Chondrocyte (in vitro differentiated cells): ENCODE measurements around the gene MINDY1. TPM values are rescaled to one million over a fixed set of nuclear protein-coding genes. Genes with fewer than 3 reads are reported as not detected.
A peak's percentile ranks its signal among the peaks of the same experiment; 100 is the strongest.

ENCODE experiments used
- DNase-seq: peaks from one replicate; pipeline ENCODE4 v3.0.0; 2021; ENCODE audit warnings: mixed read lengths, low spot score
- H3K27ac Mint-ChIP-seq: one replicate; pipeline ENCODE4 v1.8.0; 2021; ENCODE audit warnings: mild to moderate bottlenecking, moderate library complexity, mixed read lengths; ENCODE audit not compliant: unreplicated experiment
- H3K27me3 Mint-ChIP-seq: 2 replicates; pipeline ENCODE4 v1.8.0; 2021; ENCODE audit warnings: low read depth, mixed read lengths
- H3K36me3 Mint-ChIP-seq: 2 replicates; pipeline ENCODE4 v1.8.0; 2021; ENCODE audit warnings: low read depth, mixed read lengths
- H3K4me1 Mint-ChIP-seq: 2 replicates; pipeline ENCODE4 v1.8.0; 2021; ENCODE audit warnings: low read depth, mild to moderate bottlenecking, mixed read lengths
- H3K4me3 Mint-ChIP-seq: one replicate; pipeline ENCODE4 v1.8.0; 2021; ENCODE audit warnings: mild to moderate bottlenecking, moderate library complexity, mixed read lengths; ENCODE audit not compliant: unreplicated experiment
- H3K9me3 Mint-ChIP-seq: 2 replicates; pipeline ENCODE4 v1.8.0; 2021; ENCODE audit warnings: low read depth, mixed read lengths
- total RNA-seq: library from RNA; stranded (reverse); gene quantifications from 3 replicates; pipeline ENCODE4 v1.2.1, GENCODE V29; 2021
- TF ChIP-seq, protein P1 (sequence below): fragments of 200-600 bp; sonication (generic); IDR thresholded peaks from 2 replicates; pipeline ENCODE4 v1.5.0; 2021; ENCODE audit warnings: antibody characterized with exemption, mild to moderate bottlenecking, moderate library complexity

MINDY1 gene
- total RNA-seq, 1 donor from 2014 or later, result 14.8 TPM

DNA sequence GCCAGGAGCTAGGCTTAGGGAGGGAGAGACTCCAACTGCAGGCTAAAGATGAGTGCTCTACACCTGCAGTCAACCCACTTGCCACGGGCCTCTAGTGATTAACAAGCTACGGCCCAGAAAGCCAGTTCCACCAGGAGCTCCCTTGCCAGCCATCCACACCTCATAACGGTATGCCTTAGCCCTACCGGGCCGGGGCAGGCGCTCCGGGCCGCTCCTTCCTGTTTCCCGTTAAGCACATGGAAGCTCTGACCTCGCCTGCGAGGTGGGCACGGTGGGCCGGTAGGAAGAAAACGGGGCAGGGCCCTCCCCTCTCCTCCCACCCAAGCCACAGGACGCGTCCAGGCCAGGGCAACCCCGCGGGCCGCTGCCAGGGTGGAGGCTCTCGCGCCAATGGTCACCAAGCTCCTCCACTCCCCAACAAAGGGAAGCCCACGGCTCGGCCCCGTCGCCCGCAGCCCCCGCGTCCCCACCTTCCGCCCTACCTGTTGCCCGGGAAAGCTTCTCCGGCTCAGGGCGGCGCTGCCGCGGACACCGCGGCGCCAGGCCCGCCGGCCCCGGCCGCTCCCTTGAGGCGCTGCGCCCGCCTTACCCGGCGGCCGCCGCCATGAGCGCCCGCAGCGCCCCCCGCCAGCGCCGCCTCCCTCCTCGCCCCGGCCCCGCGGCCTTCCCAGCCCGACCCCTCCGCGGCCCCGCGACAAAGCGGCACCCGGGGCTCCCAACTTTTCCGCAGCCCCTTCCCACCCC, 32.7 kb downstream of the MINDY1 start:
- H3K27ac Mint-ChIP-seq, result peak overlapping the region; percentile 93
- H3K4me3 Mint-ChIP-seq, result peak overlapping the region; percentile 83
- H3K9me3 Mint-ChIP-seq, result no peaks in the 10 kb centered on the region
- H3K36me3 Mint-ChIP-seq, result no peaks in the 10 kb centered on the region
- no peak for DNase-seq
- H3K4me1 Mint-ChIP-seq, result peaks cover 60% of the 10 kb centered on the region
- H3K27me3 Mint-ChIP-seq, result no peaks in the 10 kb centered on the region
- TF ChIP-seq, protein P1, sequence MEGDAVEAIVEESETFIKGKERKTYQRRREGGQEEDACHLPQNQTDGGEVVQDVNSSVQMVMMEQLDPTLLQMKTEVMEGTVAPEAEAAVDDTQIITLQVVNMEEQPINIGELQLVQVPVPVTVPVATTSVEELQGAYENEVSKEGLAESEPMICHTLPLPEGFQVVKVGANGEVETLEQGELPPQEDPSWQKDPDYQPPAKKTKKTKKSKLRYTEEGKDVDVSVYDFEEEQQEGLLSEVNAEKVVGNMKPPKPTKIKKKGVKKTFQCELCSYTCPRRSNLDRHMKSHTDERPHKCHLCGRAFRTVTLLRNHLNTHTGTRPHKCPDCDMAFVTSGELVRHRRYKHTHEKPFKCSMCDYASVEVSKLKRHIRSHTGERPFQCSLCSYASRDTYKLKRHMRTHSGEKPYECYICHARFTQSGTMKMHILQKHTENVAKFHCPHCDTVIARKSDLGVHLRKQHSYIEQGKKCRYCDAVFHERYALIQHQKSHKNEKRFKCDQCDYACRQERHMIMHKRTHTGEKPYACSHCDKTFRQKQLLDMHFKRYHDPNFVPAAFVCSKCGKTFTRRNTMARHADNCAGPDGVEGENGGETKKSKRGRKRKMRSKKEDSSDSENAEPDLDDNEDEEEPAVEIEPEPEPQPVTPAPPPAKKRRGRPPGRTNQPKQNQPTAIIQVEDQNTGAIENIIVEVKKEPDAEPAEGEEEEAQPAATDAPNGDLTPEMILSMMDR, result peak; percentile 10

DNA sequence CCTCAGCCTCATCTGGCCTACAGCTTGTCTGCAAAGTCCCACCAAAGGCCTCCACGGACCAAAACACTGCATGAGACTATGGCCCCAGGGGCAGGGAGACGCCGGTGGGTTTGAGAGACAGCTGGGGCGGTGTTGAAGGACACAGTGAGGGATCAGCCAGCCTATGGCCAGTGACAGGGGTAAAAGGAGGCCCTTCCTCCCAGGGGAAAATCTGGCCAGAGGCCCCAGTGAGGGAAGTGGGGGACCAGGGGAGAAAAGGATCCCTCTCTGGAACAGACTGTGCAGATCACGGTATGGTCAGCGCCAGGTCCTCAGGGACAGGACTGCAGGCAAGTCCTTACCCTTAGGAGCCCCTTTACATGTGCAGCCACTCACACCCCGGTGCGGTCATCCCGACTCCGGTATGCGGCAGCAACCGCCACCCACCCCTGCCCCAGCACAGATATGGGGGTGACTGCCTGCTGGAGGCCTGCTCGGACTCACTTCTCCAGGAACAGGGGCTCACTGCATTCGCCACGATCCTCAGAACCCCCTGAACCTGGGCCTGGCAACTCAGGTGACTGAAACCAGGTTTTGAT, 33.4 kb downstream of the MINDY1 start:
- TF ChIP-seq, protein P1, result no peak
- peak overlapping the region; percentile 83 for H3K4me3 Mint-ChIP-seq
- peaks cover 2% of the 10 kb centered on the region for H3K36me3 Mint-ChIP-seq
- no peak for DNase-seq
- peaks cover 63% of the 10 kb centered on the region for H3K4me1 Mint-ChIP-seq
- peak overlapping the region; percentile 93 for H3K27ac Mint-ChIP-seq
- no peaks in the 10 kb centered on the region for H3K9me3 Mint-ChIP-seq
- H3K27me3 Mint-ChIP-seq, result no peaks in the 10 kb centered on the region

DNA sequence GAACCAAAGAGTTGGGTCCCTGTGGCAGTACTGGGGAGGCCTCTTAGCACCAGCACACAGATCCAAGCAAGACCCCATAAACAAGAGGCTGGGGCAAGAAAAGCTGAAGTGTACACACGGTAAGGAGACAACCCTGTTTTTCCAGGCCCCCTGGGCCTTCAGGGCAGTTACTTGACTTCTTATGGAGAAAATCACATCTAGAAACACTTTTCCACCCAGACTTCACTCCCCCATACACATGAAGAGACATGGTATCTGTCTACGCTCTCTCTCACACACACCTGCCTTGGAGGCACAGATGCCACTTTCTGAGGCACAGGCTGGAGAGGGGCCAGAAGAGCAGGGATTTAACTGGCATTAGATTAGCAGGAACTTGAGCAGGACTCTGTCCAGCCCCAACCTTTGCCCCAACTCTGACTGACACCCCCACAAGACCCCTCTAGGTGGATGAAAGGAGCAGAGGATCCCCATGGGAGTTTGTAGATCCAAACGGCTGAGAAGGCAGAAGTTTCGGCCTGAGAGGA, 34.2 kb downstream of the MINDY1 start:
- TF ChIP-seq, protein P1, result no peak
- H3K4me3 Mint-ChIP-seq, result peak overlapping the region; percentile 83
- H3K4me1 Mint-ChIP-seq, result peaks cover 58% of the 10 kb centered on the region
- no peaks in the 10 kb centered on the region for H3K9me3 Mint-ChIP-seq
- DNase-seq, result no peak
- peak overlapping the region; percentile 93 for H3K27ac Mint-ChIP-seq
- peaks cover 9% of the 10 kb centered on the region for H3K36me3 Mint-ChIP-seq
- no peaks in the 10 kb centered on the region for H3K27me3 Mint-ChIP-seq

DNA sequence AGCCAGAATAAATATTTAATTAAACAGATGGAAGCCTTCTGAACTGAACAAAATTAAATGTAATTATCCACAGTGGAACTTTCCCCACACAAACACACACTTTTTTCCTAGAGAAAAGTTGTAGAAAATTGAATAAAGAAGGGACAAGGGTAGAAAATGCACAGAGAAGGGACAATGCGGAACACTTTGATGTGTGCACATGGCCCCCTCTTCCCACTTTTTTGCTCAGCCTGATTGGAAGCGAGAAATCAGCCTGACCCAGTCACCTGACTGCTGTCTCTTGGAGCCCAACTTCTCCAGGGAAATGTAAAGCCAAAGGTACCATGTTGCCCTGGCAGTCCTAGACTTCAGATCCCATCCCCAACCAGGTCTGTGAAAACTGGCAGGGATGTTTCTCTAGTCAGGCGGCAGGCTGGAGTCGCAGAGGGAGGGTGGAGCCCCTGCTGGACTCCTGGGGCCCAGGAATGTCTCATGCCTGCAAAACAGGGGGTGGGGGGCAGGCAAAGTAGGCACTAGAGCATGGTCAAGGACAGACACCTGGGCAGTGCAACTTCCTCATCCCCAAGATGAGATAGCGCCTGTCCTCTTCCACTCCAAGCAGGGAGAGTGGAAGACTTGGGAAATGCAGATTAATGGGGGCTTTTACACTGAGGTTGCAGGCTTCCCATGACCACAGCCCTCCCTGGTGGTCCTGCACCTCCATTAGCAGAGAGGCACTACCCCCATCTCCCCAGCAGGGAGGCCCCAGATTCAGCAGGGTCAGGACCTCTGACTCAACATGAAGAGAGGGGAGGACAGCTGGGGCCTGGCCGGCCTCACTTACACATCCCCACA, 34.9 kb downstream of the MINDY1 start:
- peaks cover 51% of the 10 kb centered on the region for H3K4me1 Mint-ChIP-seq
- DNase-seq, result no peak
- H3K27ac Mint-ChIP-seq, result peak overlapping the region; percentile 93

More for the DNA sequence above, 34.9 kb downstream of the MINDY1 start:
- peak overlapping the region; percentile 83 for H3K4me3 Mint-ChIP-seq
- H3K9me3 Mint-ChIP-seq, result no peaks in the 10 kb centered on the region
- TF ChIP-seq, protein P1, result no peak
- peaks cover 14% of the 10 kb centered on the region for H3K36me3 Mint-ChIP-seq
- H3K27me3 Mint-ChIP-seq, result no peaks in the 10 kb centered on the region
